GM18868 (cell line): ENCODE data around the gene CD164L2.

Source experiments
- ATAC-seq: cut with Tn5 transposase; IDR thresholded peaks from one replicate; pipeline ENCODE4 v1.9.1; 2021; ENCODE audit warnings: mild to moderate bottlenecking, moderate library complexity; ENCODE audit not compliant: unreplicated experiment

The CD164L2 gene

GRCh38 chr1:27365372-27366112, 17.6 kb downstream of the CD164L2 start:
- ATAC-seq, result no peak

GRCh38 chr1:27364696-27365371, 18.3 kb downstream of the CD164L2 start:
- ATAC-seq, result no peak

- ATAC-seq, result no peak
These were observed 19.1 kb downstream of the CD164L2 start for GRCh38 chr1:27363766-27364695.

GRCh38 chr1:27361553-27361952, 21.6 kb downstream of the CD164L2 start:
- ATAC-seq, result no peak

- ATAC-seq, result no peak
These were observed 22.1 kb downstream of the CD164L2 start for GRCh38 chr1:27361044-27361402.

- no peak for ATAC-seq
These were observed 22.7 kb downstream of the CD164L2 start for GRCh38 chr1:27360159-27361043.

GRCh38 chr1:27359822-27360158, 23.3 kb downstream of the CD164L2 start:
- no peak for ATAC-seq

- no peak for ATAC-seq
These were observed 24.2 kb downstream of the CD164L2 start for GRCh38 chr1:27358928-27359313.

- no peak for ATAC-seq
These were observed 24.9 kb downstream of the CD164L2 start for GRCh38 chr1:27358038-27358927.

GRCh38 chr1:27357281-27358037, 25.7 kb downstream of the CD164L2 start:
- no peak for ATAC-seq

- no peak for ATAC-seq
These were observed 26.4 kb downstream of the CD164L2 start for GRCh38 chr1:27356619-27357280.

- no peak for ATAC-seq
These were observed 26.9 kb downstream of the CD164L2 start for GRCh38 chr1:27356277-27356618.

- no peak for ATAC-seq
These were observed 27.4 kb downstream of the CD164L2 start for GRCh38 chr1:27355683-27356082.

- no peak for ATAC-seq
These were observed 29.5 kb downstream of the CD164L2 start for GRCh38 chr1:27353629-27354028.

GRCh38 chr1:27353166-27353565, 30.0 kb downstream of the CD164L2 start:
- no peak for ATAC-seq

GRCh38 chr1:27351541-27352107, 31.5 kb downstream of the CD164L2 start:
- ATAC-seq, result no peak

GRCh38 chr1:27350663-27351540, 32.2 kb downstream of the CD164L2 start:
- ATAC-seq, result no peak
